HEK293 (cell line): ENCODE data around the gene DLK2.

ENCODE experiments used
- CTCF ChIA-PET: fragments of 350-600 bp; formaldehyde crosslinking; extraction: SDS; loops from one replicate; lab custom pipeline; 2021; ENCODE audit warnings: antibody characterized with exemption; lab: Yijun Ruan, JAX
- POLR2A ChIA-PET: fragments of 300-600 bp; formaldehyde crosslinking; extraction: SDS; loops from one replicate; lab custom pipeline; 2020; ENCODE audit warnings: antibody characterized with exemption, inconsistent platforms; lab: Yijun Ruan, JAX
- H3K27ac ChIP-seq: fragments of 200-500 bp; sonication (Bioruptor generic); 2 replicates; pipeline ENCODE4 v1.5.1; 2014; ENCODE audit warnings: low read depth, low read length, control low read depth, inconsistent platforms; ENCODE audit errors: extremely low read depth
- H3K36me3 ChIP-seq, 2 experiments: fragments of 200-500 bp in 1 of 2; sonication (Bioruptor generic) in 1 of 2; 1 replicate in 1 of 2; 2 replicates in 1 of 2; pipeline ENCODE4 v1.5.1; 2014 to 2017; ENCODE audit warnings: inconsistent platforms in 2 of 2, low read length in 2 of 2; ENCODE audit not compliant: control insufficient read depth in 2 of 2, insufficient read depth in 1 of 2
- H3K4me1 ChIP-seq: fragments of 200-500 bp; sonication (Bioruptor generic); 2 replicates; pipeline ENCODE4 v1.5.1; 2014; ENCODE audit warnings: mild to moderate bottlenecking, low read length, inconsistent platforms; ENCODE audit not compliant: control insufficient read depth, insufficient read depth
- H3K4me3 ChIP-seq: 2 replicates; pipeline ENCODE4 v1.5.1; 2011; ENCODE audit warnings: low read depth, mild to moderate bottlenecking, control low read depth, low read length, moderate library complexity
- H3K9me3 ChIP-seq: fragments of 200-500 bp; sonication (Bioruptor generic); 2 replicates; pipeline ENCODE4 v1.5.1; 2014; ENCODE audit warnings: low read depth, low read length, inconsistent platforms; ENCODE audit not compliant: control insufficient read depth, insufficient read depth
- EGR2 ChIP-seq: fragments of 450-650 bp; formaldehyde crosslinking; IDR thresholded peaks from 2 replicates; pipeline ENCODE4 v1.5.1; 2016; ENCODE audit warnings: low read depth, missing biosample characterization, missing genetic modification characterization
- KLF1 ChIP-seq: fragments of 450-650 bp; formaldehyde crosslinking; IDR thresholded peaks from 2 replicates; pipeline ENCODE4 v1.5.1; 2016; ENCODE audit warnings: missing biosample characterization, missing genetic modification characterization
- TRIM28 ChIP-seq: IDR thresholded peaks from 2 replicates; pipeline ENCODE4 v1.6.1; 2011; ENCODE audit warnings: low read length, control low read depth, borderline replicate concordance
- ZBTB1 ChIP-seq: fragments of 450-650 bp; formaldehyde crosslinking; IDR thresholded peaks from 2 replicates; pipeline ENCODE4 v1.5.1; 2016; ENCODE audit warnings: missing biosample characterization, missing genetic modification characterization
- ZBTB10 ChIP-seq: fragments of 450-650 bp; formaldehyde crosslinking; IDR thresholded peaks from 2 replicates; pipeline ENCODE4 v1.5.1; 2016; ENCODE audit warnings: missing biosample characterization, missing genetic modification characterization
- ZFHX2 ChIP-seq: fragments of 450-650 bp; formaldehyde crosslinking; conservative IDR thresholded peaks from 2 replicates; pipeline ENCODE4 v1.5.1; 2016; ENCODE audit warnings: missing biosample characterization, missing genetic modification characterization
- ZNF132 ChIP-seq: fragments of 450-650 bp; formaldehyde crosslinking; IDR thresholded peaks from 2 replicates; pipeline ENCODE4 v1.5.1; 2017; ENCODE audit warnings: missing biosample characterization, missing genetic modification characterization, borderline replicate concordance
- ZNF24 ChIP-seq: fragments of 450-650 bp; formaldehyde crosslinking; IDR thresholded peaks from 2 replicates; pipeline ENCODE4 v1.5.1; 2016; ENCODE audit warnings: missing biosample characterization, missing genetic modification characterization
- ZNF623 ChIP-seq: fragments of 450-650 bp; formaldehyde crosslinking; IDR thresholded peaks from 2 replicates; pipeline ENCODE4 v1.5.1; 2016; ENCODE audit warnings: missing biosample characterization, missing genetic modification characterization
- ZNF830 ChIP-seq: fragments of 450-650 bp; IDR thresholded peaks from 2 replicates; pipeline ENCODE4 v1.5.0; 2018; ENCODE audit warnings: missing biosample characterization, missing genetic modification characterization, low read depth, mild to moderate bottlenecking, moderate library complexity
- TF ChIP-seq, protein P1 (sequence below): sonication (generic); formaldehyde crosslinking; IDR thresholded peaks from 2 replicates; pipeline ENCODE4 v1.8.1; 2022; ENCODE audit warnings: mild to moderate bottlenecking, moderate library complexity, missing genetic modification reagents
- TF ChIP-seq, protein P2 (sequence below): fragments of 450-650 bp; formaldehyde crosslinking; IDR thresholded peaks from 2 replicates; pipeline ENCODE4 v1.5.1; 2016; ENCODE audit warnings: missing biosample characterization, missing genetic modification characterization
- TF ChIP-seq, protein P3 (sequence below): fragments of 450-650 bp; formaldehyde crosslinking; IDR thresholded peaks from 2 replicates; pipeline ENCODE4 v1.5.1; 2016; ENCODE audit warnings: missing biosample characterization, missing genetic modification characterization

The DLK2 gene

DNA sequence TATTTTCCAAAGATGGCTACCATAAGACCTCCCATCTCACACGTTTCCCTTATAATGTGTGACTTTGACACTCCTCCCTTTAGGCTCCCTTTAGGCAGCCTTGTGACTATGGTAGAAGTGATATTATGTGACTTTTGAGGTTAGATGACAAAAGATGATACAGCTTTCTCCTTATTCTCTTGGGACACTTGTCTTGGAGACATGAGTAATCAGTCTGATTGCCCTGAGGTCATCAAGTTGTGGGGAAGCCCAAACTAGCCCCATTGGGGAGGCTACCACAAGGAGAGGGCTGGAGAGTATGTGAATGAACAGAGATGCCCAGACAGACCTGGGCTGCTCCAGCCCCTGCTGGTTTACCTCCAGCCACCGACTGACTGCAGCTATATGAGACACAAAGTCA lies 10.6 kb upstream of the DLK2 start (continued):
- TF ChIP-seq ZNF830 (tag by site-specific recombination) (no peak), ZBTB1 (tag by site-specific recombination) (no peak), ZBTB10 (no peak)
- TF ChIP-seq, protein P1, sequence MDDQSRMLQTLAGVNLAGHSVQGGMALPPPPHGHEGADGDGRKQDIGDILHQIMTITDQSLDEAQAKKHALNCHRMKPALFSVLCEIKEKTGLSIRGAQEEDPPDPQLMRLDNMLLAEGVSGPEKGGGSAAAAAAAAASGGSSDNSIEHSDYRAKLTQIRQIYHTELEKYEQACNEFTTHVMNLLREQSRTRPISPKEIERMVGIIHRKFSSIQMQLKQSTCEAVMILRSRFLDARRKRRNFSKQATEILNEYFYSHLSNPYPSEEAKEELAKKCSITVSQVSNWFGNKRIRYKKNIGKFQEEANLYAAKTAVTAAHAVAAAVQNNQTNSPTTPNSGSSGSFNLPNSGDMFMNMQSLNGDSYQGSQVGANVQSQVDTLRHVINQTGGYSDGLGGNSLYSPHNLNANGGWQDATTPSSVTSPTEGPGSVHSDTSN = no peak
- TF ChIP-seq, all 188 proteins: peak for 0

DNA sequence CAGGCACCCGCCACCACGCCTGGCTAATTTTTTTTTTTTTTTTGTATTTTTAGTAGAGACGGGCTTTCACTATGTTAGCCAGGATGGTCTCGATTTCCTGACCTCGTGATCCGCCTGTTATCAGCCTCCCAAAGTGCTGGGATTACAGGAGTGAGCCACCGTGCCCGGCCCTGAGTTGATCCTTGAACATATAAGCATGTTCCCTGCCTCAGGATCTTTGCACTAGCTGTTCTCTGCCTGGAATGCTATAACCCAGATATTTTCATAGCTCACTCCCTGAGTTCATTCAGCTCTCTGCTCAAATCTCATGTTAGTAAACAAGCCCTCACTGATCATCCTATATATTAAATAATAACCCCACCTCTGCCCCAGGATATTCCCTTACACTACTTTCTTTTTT lies 9.0 kb upstream of the DLK2 start:
- TF ChIP-seq, protein P2, sequence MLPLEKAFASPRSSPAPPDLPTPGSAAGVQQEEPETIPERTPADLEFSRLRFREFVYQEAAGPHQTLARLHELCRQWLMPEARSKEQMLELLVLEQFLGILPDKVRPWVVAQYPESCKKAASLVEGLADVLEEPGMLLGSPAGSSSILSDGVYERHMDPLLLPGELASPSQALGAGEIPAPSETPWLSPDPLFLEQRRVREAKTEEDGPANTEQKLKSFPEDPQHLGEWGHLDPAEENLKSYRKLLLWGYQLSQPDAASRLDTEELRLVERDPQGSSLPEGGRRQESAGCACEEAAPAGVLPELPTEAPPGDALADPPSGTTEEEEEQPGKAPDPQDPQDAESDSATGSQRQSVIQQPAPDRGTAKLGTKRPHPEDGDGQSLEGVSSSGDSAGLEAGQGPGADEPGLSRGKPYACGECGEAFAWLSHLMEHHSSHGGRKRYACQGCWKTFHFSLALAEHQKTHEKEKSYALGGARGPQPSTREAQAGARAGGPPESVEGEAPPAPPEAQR (tag by site-specific recombination) = no peak
- peak; percentile 87 for TF ChIP-seq ZNF623 (tag by site-specific recombination)
- ChIA-PET POLR2A (interaction anchor here (0.7 kb wide), 1 partner anchor 32 kb away, joined by 3 read pairs; no protein-coding TSS in a partner anchor), CTCF (interaction anchor here (0.7 to 2.9 kb wide), 3 partner anchors 16 to 227 kb away, joined by 3 to 11 read pairs (median 3); no protein-coding TSS in a partner anchor)
- no peak overlapping the region for H3K27ac ChIP-seq
- H3K4me1 ChIP-seq = peaks cover 3% of the 10 kb centered on the region; the same call in 1 of the 2 replicates
- no peaks in the 10 kb centered on the region for H3K9me3 ChIP-seq
- H3K36me3 ChIP-seq = no peaks in the 10 kb centered on the region
- no peak overlapping the region for H3K4me3 ChIP-seq

DNA sequence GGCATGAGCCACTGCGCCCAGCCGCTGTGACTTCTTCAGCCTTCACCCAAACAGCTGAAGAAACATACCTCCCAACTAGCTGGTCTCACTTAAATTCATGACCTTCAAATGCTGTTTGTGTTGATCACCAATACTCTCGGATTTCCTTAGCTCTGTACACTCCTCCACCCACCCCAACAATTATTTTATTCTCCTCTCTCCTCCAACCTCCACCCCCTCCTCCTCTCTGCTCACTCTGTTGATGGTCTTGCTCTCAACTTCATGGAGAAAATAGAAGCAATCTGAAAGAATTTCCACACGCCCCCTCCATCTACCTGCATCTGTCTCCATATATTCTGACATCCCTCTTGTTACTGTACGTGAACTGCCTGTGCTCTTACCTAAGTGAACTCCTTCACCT lies 6.6 kb upstream of the DLK2 start:
- TF ChIP-seq ZFHX2 (tag by site-specific recombination) (peak; percentile 57; the same call in 1 of the 2 replicates), TRIM28 (no peak), ZNF24 (no peak), EGR2 (tag by site-specific recombination) (peak; percentile 81; the same call in 1 of the 2 replicates)
- Histone ChIP-seq H3K4me3 (no peak overlapping the region), H3K27ac (no peak overlapping the region), H3K36me3 (no peaks in the 10 kb centered on the region), H3K9me3 (no peaks in the 10 kb centered on the region), H3K4me1 (no peaks in the 10 kb centered on the region)
- ChIA-PET POLR2A (interaction anchor here (0.8 to 1.2 kb wide), 3 partner anchors 13 to 478 kb away, joined by 4 to 5 read pairs (median 4); no protein-coding TSS in a partner anchor), CTCF (interaction anchor here (0.7 kb wide), 2 partner anchors 243 to 503 kb away, joined by 4 to 5 read pairs; no protein-coding TSS in a partner anchor)

DNA sequence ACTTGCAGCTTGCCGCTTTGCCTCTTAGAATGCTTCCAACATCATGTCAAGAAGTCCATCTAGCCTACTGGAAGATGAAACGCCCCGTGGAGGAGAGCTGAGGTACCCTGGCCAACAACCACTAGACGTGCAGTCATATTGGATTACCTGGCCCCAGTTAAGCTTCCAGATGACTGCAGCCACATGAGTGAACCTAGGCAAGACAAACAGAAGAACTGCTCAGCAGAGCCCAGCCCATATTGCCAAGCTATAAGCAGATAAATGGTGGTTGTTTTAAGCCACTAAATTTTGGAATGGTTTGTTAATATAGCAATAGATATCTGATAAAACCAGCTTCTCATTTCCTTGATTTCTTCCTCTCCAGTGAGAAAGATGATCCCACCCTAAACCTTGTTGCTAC lies 4.7 kb upstream of the DLK2 start:
- Histone ChIP-seq H3K36me3 (no peaks in the 10 kb centered on the region), H3K27ac (no peak overlapping the region), H3K9me3 (no peaks in the 10 kb centered on the region)
- ChIA-PET POLR2A (interaction anchor here (1.2 kb wide), 1 partner anchor 90 kb away, joined by 4 read pairs; the partner anchor contains the start of gene ZNF318), CTCF (interaction anchor here (1.5 to 1.6 kb wide), 2 partner anchors 36 to 47 kb away, joined by 4 to 7 read pairs; no protein-coding TSS in a partner anchor)
- TF ChIP-seq KLF1 (tag by site-specific recombination) = no peak
- TF ChIP-seq, protein P1 = no peak
- TF ChIP-seq, protein P3, sequence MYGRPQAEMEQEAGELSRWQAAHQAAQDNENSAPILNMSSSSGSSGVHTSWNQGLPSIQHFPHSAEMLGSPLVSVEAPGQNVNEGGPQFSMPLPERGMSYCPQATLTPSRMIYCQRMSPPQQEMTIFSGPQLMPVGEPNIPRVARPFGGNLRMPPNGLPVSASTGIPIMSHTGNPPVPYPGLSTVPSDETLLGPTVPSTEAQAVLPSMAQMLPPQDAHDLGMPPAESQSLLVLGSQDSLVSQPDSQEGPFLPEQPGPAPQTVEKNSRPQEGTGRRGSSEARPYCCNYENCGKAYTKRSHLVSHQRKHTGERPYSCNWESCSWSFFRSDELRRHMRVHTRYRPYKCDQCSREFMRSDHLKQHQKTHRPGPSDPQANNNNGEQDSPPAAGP (tag by site-specific recombination) = no peak
- no peak for TF ChIP-seq ZNF623 (tag by site-specific recombination)
- TF ChIP-seq ZNF132 (tag by site-specific recombination) = no peak
- TF ChIP-seq, all 188 proteins: peak for 0
- Histone ChIP-seq H3K4me1 (no peaks in the 10 kb centered on the region), H3K4me3 (no peak overlapping the region)
